ENCODE data around the gene CR1.

The CR1 gene

GRCh38 chr1:207455183-207455754, 40.7 kb upstream of the CR1 start:
- Histone ChIP-seq H3K4me3 (ENCODE audit: low read depth in 1 of 2, low read length in 2 of 2) (peak overlapping the region in 1 of 2 experiments; percentile 57; a peak in 2 of 4 replicates), H2AFZ (ENCODE audit: low read depth, low read length) (no peak overlapping the region; the same call in 1 of the 2 replicates), H3K4me1 (ENCODE audit: insufficient read depth, low read length) (peaks cover 64% of the 10 kb centered on the region), H3K79me2 (ENCODE audit: insufficient read depth, low read length) (no peaks in the 10 kb centered on the region), H3K27ac (ENCODE audit: low read length) (no peak overlapping the region; the same call in 1 of the 2 replicates), H3K9me3 (ENCODE audit: insufficient read depth, low read length, severe bottlenecking) (no peaks in the 10 kb centered on the region), H3K4me2 (ENCODE audit: insufficient read depth, low read length) (peak overlapping the region; percentile 76), H3K27me3 (ENCODE audit: insufficient read depth, low read length, poor library complexity) (peaks cover 27% of the 10 kb centered on the region), H4K20me1 (ENCODE audit: insufficient read depth, low read length) (no peaks in the 10 kb centered on the region), H3K9ac (ENCODE audit: low read depth, low read length) (peak overlapping the region; percentile 53), H3K36me3 (ENCODE audit: insufficient read depth, low read length) (no peaks in the 10 kb centered on the region)
- no peak for TF ChIP-seq EZH2 (IDR thresholded peaks at IDR 0.05; ENCODE audit: borderline replicate concordance, low read depth, low read length, severe bottlenecking)
- TF ChIP-seq CTCF (IDR thresholded peaks at IDR 0.05; ENCODE audit: borderline replicate concordance, extremely low read depth, low read length, poor library complexity, severe bottlenecking): no peak
- DNase-seq: no peak
- no peak for ATAC-seq (ENCODE audit: insufficient read depth, low read depth)

GRCh38 chr1:207458414-207458813, 37.5 kb upstream of the CR1 start:
- Histone ChIP-seq H3K9ac (ENCODE audit: low read depth, low read length) (peak overlapping the region; percentile 45), H4K20me1 (ENCODE audit: insufficient read depth, low read length) (no peaks in the 10 kb centered on the region), H2AFZ (ENCODE audit: low read depth, low read length) (peak overlapping the region; percentile 60), H3K4me2 (ENCODE audit: insufficient read depth, low read length) (peak overlapping the region; percentile 37), H3K27me3 (ENCODE audit: insufficient read depth, low read length, poor library complexity) (peaks cover 18% of the 10 kb centered on the region), H3K27ac (ENCODE audit: low read length) (peak overlapping the region; percentile 93), H3K36me3 (ENCODE audit: insufficient read depth, low read length) (no peaks in the 10 kb centered on the region), H3K9me3 (ENCODE audit: insufficient read depth, low read length, severe bottlenecking) (no peaks in the 10 kb centered on the region), H3K4me3 (ENCODE audit: low read depth in 1 of 2, low read length in 2 of 2) (peak overlapping the region in 1 of 2 experiments; percentile 6; a peak in 1 of 4 replicates), H3K4me1 (ENCODE audit: insufficient read depth, low read length) (peaks cover 92% of the 10 kb centered on the region), H3K79me2 (ENCODE audit: insufficient read depth, low read length) (no peaks in the 10 kb centered on the region)
- DNase-seq (peak; percentile 30), ATAC-seq (ENCODE audit: insufficient read depth, low read depth) (no peak; the same call in 1 of the 3 replicates)
- TF ChIP-seq EZH2 (IDR thresholded peaks at IDR 0.05; ENCODE audit: borderline replicate concordance, low read depth, low read length, severe bottlenecking) (no peak), CTCF (IDR thresholded peaks at IDR 0.05; ENCODE audit: borderline replicate concordance, extremely low read depth, low read length, poor library complexity, severe bottlenecking) (no peak)

- Histone ChIP-seq H3K27ac (ENCODE audit: low read length) (peak overlapping the region; percentile 93), H3K36me3 (ENCODE audit: insufficient read depth, low read length) (no peaks in the 10 kb centered on the region), H3K79me2 (ENCODE audit: insufficient read depth, low read length) (no peaks in the 10 kb centered on the region), H3K9ac (ENCODE audit: low read depth, low read length) (peak overlapping the region; percentile 45), H3K27me3 (ENCODE audit: insufficient read depth, low read length, poor library complexity) (peaks cover 13% of the 10 kb centered on the region), H3K4me2 (ENCODE audit: insufficient read depth, low read length) (peak overlapping the region; percentile 37), H3K9me3 (ENCODE audit: insufficient read depth, low read length, severe bottlenecking) (no peaks in the 10 kb centered on the region), H2AFZ (ENCODE audit: low read depth, low read length) (no peak overlapping the region), H3K4me1 (ENCODE audit: insufficient read depth, low read length) (peaks cover 95% of the 10 kb centered on the region), H4K20me1 (ENCODE audit: insufficient read depth, low read length) (no peaks in the 10 kb centered on the region), H3K4me3 (ENCODE audit: low read depth in 1 of 2, low read length in 2 of 2) (no peak overlapping the region)
- no peak for TF ChIP-seq EZH2 (IDR thresholded peaks at IDR 0.05; ENCODE audit: borderline replicate concordance, low read depth, low read length, severe bottlenecking)
- no peak for TF ChIP-seq CTCF (IDR thresholded peaks at IDR 0.05; ENCODE audit: borderline replicate concordance, extremely low read depth, low read length, poor library complexity, severe bottlenecking)
- DNase-seq: peak; percentile 78
- ATAC-seq (ENCODE audit: insufficient read depth, low read depth): peak; percentile 83
Observed at GRCh38 chr1:207459008-207459407, 36.9 kb upstream of the CR1 start.
